Activated CD4-positive, alpha-beta T cell treated with anti-CD3 and anti-CD28 coated beads, Interleukin-10, Interleukin-2, amounts not matched to agents 100 ng/mL and 50 ng/mL, durations not matched to agents 16 hours and 8 hours (primary cell): ENCODE data around the gene TSPEAR.

Experiments used
- DNase-seq: peaks from one replicate; pipeline ENCODE4 v3.0.0-alpha.2; 2020

The TSPEAR gene

DNA sequence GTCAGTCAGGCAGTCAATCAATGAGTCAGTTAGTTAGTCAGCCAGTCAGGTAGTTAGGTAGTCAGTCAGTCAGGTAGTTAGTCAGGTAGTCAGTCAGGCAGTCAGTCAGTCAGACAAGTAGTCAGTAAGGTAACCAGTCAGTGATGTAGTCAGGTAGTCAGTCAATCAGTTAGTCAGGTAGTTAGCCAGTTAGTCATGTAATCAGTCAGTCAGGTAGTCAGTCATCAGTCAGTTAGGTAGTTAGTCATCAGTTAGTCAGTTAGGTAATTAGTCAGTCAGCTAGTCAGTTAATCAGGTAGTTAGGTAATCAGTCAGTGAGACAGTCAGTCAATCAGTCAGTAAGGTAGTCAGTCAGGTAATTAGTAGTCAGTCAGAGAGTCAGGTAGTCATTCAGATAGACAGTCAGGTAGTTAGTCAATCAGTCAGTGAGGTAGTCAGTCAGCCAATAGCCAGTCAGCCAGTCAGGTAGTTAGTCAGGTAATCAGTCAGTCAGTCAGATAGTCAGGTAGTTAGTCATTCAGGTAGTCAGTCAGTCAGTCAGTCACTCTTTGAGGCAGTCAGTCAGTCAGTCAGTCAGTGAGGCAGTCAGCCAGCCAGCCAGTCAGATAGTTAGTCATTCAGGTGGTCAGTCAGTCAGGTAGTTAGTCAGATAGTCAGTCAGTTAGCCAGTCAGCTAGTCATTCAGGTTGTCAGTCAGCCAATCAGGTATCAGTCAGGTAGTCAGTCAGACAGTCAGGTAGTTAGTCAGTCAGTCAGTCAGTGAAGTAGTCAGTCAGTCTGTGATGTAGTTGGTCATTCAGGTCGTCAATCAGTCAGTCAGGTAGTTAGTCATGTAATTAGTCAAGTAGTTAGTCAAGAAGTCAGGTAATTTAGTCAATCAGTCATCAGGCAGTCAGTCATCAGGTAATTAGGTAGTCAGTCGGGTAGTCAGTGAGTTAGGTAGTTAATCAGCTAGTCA, 186.7 kb downstream of the TSPEAR start:
- no peak for DNase-seq

DNA sequence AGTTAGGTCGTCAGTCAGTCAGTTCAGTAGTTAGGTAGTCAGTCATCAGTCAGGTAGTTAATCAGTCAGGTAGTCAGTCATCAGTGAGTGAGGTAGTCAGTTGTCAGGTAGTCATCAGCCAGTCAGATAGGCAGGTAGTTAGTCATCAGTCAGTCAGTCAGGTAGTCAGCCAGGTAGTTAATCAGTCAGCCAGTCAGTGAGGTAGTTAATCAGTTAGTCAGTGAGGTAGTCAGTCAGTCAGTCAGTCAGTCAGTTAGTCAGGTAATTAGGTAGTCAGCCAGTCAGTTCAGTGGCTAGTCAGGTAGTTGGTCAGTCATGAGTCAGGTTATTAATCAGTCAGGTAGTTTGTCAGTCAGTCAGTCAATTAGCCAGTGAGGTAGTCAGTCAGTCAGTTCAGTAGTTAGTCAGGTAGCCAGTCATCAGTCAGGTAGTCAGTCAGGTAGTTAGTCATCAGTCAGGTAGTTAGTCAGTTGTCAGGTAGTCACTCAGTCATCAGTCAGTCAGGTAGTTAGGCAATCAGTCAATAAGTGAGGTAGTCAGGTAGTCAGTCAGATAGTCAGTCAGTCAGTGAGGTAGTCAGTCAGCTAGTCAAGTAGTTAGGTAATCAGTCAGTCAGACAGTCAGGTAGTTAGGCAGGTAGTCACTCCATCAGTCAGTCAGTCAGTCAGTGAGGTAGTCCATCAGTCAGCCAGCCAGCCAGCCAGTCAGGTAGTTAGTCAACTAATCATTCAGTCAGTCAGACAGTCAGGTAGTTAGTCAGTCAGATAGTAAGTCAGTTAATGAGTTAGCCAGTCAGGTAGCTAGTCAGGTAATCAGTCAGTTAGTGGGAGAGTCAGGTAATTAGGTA, 187.6 kb downstream of the TSPEAR start:
- no peak for DNase-seq

DNA sequence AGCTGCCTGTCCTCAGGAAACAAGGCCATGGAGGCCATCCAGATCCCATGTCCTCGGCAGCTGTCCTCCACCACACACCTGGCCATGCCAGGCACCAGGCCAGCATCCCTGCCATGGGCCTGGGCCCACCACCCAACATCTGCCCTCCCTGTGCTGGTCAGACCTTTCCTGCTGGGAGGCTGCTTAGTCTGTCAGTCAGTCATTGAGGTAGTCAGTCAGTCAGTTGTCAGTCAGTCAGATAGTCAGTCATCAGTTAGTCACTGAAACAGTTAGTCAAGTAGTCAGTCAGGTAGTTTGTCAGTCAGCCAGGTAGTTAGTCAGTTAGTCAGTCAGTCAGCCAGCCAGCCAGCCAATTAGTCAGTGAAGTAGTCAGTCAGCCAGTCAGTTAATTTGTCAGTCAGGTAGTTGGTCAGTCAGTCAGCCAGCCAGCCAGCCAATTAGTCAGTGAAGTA, 188.6 kb downstream of the TSPEAR start:
- no peak for DNase-seq

DNA sequence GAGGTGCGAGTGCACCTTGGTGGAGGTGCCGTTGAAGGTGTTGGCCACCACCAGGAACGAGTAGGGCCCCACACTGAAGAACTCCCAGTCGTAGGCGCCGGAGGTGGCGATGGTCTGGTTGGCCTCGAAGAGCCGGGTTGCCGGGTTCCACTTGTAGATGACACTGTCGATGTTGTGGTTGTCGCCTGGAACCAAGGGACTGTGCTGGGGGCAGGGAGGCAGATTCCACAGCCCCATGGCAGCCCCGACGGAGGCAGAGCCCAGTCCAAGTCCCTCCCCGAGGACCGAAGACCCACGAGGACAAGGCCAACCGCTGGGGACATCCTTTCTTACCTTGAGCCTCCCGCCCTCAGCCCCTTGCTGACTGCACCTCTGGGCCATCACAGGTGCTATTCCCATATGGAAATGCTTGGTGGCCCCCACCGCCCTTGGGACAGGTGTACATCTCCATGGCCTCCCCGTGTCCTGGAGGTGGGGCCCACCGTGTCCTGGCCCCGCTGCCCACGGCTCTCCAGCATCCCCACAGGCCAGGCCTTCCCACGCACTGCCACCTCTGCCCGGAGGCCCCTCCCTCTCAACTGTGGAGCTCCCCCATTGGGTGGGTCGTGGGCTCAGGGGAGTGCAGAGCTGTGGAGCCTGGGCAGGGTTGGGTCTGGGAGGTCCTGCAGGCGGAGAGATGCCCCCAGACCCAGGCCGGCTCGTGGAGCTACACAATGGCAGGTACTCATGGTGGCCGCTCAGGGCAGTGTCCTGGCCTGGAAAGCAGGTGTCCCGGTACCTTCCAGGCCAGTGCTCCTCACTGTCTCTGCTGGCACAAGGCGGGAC, 189.2 kb downstream of the TSPEAR start:
- DNase-seq: no peak

DNA sequence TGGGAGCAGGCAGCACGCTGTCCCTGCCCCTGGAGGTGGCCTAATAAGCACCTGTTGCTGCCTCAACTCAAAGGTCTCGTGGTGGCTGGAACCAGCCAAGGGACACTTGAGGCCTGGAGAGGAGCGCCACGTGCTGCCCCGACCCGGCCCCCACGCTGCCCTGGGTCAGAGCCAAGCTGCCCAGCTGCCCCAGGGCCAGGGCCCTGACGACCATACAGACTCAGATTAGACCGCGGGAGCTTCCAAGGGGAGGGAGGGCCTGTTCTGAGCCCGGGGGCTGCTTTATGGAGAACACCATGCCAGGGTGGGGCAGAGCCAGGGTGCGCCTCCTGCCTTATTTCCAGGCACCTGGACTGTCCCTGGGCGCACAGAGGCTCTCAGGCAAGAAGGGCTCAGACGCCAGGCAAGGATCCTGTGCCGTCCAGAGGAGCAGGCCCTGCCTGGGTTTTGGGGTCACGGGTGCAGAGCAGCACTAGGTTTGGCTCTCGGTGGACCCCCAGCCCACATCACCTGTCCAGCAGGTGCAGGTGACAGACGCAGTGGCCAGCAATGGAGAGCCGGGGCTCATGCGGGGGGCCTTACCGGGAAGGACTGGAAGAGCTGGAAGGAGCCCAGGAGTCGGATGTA, 190.0 kb downstream of the TSPEAR start:
- no peak for DNase-seq

DNA sequence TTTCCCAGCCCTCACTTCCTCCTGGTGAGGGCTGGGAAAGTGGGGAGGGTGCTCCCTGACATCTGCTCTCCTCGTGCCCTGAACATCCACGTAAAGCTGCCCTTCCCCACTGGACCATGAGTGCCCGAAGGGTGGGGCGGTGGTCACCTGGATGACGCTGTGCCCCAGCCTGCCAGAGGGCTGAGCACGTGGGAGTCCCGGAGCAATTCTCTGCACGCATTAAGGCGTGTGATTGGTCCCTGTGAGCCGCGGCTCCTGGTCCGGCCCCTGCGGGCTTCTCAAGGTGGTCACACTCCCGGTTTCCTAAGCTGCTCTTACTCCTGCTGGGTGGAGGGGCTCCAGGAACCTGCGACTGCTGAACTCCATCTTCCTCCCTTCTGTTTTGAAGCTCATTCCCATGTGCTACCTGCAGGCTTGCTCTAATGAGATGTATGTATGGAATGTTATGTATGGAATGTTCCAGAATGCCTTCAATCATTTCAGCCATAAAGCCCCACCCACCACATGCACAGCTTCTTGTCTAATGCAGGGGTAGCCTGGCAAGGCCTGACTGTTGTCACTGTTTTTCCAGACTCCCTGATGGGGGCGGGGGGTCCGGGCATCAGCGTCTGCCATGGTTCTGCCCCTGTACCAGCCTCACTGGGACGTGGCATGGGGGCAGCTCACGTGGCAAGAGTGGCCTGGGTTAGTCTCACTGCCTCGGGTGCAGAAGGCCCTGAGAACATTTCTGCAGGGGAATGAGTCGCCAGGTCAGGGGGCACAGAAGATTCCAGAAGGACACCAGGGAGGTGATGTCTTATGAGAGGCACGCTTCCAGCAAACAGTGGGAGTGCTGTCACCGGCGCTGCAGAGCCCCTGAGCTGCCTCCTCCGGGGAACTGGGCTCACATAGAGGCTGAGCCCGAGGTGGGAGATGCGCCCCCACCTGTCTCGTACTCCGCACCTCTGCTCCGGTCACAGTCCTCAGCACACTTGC, 190.8 kb downstream of the TSPEAR start:
- DNase-seq: no peak

DNA sequence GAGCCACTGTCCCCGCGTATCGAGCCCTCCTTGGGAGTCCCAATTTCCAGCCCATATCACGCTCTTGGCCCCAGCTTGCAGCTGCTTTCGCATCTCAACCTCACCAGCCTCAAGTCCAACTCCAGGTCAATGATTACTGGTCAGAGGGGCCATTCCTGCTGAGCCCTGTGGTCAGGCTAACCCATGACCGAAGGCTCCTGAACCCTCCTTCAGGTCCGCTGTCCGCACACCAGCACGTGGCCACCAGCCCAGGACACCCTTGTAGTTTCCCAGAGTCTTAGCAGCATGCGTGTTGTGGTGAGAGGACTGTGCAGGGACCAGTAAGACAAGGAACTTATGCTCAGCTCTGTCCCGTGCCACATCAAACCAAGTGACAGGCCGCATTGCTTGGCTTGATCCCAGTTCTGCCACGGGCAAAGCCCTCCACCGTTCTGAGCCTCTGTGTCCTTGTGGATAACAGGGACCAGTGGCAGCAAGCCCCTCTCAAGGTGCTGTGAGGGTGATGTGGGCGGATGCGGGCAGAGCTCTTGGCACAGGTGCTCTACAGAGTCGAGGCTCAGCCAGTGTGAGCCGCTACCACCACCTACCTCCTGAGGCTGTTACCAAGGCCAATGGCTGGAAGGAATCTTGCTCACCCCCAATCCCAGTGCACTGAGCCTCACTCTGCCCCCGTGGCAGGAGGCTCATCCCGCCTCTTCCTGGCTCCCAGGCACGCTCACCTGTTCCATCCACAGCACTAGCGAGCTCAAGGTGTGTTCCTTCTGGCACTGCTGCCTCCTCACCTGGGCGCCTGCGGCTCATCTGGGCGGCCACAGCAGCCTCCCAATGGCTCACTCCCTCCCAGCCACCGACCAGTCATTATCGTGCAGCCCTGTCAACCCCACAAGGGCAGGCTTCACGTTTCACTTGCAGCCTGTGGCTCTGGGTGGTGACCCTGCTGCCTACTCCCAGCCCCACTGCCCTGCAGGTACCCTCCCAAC, 191.7 kb downstream of the TSPEAR start:
- DNase-seq: no peak

DNA sequence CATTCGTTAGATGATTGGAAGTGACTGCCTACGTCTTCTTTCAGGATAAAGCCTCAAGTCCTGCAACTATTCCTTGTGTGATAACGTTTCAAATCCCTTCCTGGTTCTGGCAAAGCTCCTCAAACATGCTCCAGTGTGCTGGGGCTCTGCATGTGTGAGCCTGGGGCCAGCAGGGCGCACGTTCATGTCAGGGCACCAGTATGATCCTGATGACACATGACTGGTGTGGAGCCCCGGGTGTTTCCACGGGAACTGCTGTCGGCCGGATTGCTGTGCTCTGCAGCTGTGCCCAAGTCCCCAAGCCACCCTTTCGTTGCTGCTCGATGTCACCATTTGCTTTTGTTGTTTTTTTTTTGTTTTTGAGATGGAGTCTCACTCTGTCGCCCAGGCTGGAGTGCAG, 192.7 kb downstream of the TSPEAR start:
- no peak for DNase-seq

DNA sequence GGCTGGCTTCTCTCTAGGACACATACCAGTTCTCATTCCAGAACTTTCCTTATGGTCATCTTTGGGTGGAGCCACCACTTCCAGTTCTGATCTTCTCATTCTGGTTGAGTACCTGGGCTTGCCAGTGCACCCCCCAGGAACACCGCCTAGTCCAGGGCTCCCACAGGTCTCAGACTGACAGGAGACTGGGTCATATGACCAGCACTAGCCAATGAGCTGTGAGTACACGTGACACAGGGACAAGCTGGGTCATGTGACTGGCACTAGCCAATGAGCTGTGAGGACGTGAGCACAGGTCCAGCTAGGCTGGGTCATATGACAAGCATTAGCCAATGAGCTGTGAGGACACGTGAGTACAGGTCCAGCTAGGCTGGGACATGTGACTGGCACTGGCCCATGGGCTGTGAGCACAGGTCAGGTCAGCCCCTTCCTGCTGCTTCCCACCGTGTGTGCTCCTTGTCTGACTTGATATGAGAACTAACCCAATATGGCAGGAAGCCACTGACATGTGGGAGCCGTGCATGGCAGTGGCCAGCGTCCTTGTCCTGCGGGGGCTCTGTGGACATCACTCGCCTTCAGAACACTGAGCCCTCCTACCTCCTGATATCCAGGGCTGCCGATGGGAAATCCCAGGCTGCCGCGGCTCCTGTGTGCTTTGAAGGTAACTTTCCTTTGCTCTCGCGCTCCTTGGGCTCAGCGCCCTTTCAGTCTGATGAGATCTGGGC, 194.0 kb downstream of the TSPEAR start:
- peak; percentile 34 for DNase-seq

DNA sequence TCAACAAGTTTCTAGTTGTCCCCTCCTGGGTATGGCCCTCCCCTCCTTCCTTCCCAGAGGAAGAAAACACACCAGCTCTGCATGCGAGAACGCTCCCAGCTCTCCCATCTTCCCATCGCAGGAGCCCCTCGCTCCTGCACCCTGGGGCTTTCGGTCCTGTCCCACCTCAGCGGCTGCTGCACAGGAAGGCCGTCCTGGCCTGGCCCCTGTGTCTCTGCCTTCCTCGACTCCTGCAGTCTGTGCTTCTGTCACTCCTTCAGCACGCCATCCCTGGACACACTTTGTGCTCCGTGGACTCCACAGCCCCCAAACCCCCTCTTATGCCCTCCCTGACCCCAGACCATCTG, 194.6 kb downstream of the TSPEAR start:
- no peak for DNase-seq

DNA sequence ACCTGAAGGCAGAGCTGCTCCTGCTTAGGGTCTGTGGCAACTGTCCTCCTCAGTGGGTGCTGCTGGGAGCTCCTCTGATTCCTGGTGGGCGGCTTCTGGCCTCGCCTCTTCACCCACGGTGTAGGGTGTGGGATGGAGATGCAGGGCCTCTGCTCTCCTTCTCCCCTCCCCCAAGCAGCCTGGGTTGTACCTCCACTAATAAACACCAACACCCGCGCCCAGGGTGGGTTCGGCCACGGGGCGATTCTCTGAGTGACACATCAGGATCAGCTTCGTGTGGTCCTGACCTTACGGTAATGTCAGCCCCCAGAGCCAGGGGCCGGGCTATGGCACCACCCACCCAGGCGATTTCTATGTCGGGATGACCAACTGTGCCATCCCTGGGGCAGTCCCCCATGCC, 195.0 kb downstream of the TSPEAR start:
- DNase-seq: no peak

DNA sequence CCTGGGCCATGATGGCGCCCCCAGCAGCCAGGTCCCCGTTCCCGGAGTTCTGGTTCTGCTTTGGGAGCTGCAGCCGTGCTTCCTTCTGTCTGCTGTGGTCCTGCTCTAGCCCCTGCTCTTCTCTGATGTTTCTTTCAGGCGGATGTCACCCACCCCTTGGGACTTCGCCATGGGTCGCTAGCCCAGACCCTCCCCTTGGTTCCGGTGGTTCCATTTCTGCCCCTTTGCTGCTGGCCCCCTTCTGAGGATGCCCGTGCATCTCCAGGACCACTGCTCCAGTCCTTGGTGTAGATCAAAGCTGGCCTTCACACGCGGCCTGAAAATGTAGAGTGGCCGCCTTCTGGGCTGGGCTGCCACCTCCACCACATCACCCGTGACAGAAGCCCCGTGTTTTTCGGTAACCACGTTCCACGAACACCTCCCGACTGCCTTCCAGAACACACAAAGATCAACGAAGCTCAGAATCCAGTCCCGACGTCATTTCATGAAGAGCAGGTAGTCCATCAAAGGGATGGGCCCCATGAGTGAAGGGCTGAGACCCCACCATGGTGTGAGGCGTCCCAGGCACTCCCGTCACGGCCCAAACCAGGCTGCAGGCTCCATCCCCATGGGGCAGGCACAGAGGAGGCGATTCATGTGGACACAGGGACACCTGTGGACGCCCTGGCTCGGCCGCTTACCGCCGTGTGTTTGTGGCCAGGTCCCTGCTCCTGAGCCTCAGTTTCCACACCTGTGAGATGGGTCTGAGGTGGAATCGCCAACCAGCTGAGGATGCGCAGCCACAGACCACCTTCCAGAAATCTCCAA, 195.8 kb downstream of the TSPEAR start:
- no peak for DNase-seq

DNA sequence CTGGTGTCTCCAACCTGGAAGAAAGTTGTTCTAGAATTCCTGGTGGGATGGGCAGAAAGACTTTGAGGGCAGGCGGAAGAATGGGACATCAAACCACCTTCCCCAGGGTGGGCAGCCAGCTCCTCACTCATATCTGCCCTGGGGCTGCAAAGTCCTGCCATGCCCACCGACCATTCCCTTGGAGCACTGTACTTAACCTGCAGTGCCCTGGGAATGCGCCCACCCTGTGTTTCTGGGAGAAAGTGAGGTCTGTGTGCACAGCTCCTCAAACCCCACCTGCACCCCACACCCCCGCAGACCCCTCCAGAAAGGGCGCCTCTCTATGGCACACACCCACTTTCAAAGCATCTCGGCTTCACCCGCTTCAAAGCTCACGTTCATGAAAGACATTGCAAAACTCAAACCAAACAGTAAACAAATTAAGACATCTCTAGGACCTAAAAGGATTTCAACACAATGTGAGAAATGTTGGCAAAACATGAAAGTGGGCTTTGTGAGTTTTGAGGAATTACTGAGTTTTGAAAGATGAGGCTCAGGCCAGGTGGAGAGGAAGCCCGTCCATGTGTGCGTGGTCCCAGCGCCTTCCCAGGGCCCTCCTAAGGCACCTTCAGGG, 196.5 kb downstream of the TSPEAR start:
- DNase-seq: no peak

DNA sequence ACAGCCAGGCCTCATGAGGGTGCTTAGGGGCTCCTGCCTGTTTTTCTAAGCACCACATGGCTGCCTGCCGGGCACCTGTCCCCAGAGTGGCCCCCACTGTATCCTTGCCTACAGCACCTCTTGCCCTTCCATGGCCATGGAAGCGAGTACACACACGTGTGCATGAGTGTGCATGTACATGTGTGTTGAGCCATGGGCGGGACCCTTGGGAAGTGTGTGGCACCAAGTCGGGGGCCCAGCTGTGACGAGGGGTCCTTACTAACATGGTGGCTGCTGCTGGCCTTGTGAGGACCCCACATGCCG, 197.2 kb downstream of the TSPEAR start:
- no peak for DNase-seq

DNA sequence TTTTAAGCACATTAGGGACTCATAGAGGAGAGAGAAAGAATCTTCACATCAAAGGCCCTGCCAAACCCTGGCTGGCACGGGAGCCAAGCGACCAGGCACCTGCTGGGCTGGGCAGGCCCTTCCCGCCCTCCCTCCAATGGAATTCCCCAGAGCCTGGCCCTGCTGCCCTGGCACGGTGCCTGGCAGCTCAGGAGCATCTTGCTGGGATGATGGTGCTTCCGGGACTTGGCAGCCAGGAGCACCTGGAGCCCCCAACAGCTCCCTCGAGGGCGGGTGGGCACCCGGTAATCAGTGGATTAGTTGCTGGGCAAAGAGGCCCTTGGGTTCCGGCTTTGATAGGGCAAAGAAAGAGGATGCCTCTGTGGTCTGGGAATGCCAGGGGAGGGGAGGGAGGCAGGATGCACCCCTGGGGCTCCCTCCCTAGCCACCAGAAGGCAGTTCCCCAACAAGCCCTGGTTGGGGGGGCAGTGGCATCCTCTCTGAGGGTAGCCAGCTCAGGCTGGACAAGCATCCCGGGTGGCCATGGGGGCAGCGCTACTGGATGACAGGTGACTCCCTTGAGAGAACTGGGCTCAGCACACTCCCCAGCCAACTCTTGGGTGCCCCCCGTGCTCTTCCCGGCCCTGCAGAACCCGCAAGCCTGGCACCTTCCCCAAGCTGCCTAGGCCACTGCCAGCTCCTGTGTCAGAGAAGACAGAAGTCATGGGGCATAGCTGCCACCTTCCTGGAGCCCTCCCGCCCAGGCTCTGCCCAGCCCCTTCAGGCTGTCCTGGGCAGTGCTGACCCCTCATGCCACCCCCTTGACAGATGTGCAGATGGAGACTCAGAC, 197.8 kb downstream of the TSPEAR start:
- DNase-seq: no peak

DNA sequence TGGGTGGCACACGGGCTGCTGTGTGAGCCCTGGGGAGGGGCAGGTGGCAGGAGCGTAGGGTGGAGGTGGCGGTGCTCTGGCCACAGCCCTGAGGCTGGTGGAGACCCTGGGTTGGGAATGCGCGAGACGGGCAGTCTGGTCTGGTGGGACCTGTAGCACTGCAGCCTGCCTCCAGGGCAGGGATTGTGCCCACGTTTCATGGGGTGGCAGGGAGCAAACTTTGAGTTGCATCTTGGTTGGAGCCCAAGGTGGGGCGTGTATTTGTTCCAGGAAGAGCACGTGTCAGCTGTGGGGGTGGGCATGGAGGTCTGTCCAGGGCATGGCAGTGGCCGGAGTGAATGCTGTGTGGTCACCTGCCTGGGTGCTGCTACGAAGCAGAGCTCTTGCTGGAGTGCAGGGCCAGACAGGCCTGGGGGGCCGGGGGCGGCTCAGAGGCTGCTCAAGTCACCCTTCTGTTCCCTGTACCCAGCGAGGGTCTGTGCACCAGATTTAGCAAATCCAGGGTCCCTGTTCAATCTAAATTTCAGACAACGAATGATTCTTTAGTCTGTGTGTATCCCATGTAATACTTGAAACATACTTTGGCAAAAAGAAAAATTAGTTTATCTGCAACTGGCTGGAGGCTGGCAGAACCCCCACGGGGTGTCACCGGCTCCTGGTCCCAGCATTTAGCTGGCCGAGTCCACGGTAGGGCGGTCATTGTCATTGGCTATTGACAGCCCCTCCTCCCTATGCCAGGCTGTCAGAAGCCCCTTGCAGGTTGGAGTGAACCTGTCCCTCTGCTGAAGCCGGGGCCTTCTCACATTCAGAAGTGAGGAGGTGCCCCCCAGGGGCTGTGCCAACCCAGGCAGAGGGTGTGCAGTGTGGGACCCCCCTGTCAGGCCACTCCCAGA, 198.6 kb downstream of the TSPEAR start:
- no peak for DNase-seq
